Mucosa of gallbladder (tissue), 1 donor: Measurements from ENCODE around the gene NRP2. TPM values are rescaled to one million over a fixed set of nuclear protein-coding genes. Genes with fewer than 3 reads are reported as not detected.

Experiments
- DNase-seq: peaks from one replicate; pipeline ENCODE4 v3.0.0-alpha.2; 2020; ENCODE audit warnings: low spot score
- total RNA-seq: library from RNA; stranded (reverse); gene quantifications from one replicate; pipeline ENCODE4 v1.2.1, GENCODE V29; 2021
- donor health status: DM: no; HTN: no; CAD: no.

The NRP2 gene
- total RNA-seq, 1 donor from 2014 or later = 146 TPM

DNA sequence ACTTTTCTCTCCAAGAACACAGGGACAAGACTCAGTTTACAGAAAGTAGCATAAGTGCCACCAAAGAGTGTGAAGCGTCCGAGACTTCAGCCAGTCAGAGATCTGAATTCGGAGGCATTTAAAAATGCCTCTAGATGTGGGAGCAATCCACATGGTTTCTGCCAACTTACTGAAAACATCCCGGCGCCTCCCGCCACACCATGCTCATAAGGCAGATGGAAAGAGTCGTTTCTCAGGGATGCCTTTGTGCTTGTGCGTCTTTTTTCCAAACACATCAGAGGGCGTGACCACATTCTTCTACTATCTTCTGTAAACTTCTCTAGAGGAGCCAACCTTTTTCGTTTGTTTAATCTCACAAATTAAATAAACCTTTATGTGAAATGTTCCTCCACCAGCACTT, 88.7 kb downstream of the NRP2 start:
- peak; percentile 68 for DNase-seq

DNA sequence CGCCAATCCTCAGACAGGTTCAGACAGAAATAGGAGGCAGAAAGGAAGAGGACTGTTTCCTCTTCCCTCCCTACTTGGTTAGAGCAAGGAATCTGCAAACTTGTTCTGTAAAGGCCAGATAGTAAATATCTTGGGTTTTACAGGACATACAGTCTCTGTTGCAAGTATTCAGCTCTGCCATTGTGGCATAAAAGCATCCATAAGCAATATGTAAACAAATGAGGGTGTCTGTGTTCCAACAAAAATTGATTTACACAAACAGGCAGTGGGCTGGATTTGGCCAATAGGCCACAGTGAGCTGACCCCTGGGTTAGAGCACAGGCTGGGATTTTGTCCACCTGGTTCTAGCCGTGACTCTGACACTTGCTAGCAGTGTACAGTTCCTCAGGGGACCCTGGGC, 89.4 kb downstream of the NRP2 start:
- no peak for DNase-seq

GRCh38 chr2:205772983-205773382, 90.7 kb downstream of the NRP2 start:
- no peak for DNase-seq

DNA sequence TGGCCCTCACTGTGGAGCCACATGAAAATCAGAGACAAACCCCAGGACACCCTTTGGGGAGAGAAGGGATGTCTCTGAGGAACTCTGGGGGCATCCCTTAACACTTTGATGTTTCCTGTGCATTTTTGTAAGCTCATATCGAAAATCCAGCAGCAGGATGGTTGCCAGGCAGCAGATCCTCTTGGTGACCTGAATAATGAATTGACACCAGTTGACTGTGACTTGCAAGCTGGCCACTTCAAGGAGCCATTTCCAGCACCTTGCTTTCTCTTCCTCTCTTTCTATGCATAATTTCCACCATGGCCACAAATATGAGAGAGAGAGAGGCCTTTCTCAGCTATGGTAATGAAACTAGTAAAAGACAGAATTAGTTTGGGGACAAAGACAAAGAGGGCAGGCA, 91.7 kb downstream of the NRP2 start:
- no peak for DNase-seq

GRCh38 chr2:205775097-205775877, 93.0 kb downstream of the NRP2 start:
- DNase-seq = no peak

DNA sequence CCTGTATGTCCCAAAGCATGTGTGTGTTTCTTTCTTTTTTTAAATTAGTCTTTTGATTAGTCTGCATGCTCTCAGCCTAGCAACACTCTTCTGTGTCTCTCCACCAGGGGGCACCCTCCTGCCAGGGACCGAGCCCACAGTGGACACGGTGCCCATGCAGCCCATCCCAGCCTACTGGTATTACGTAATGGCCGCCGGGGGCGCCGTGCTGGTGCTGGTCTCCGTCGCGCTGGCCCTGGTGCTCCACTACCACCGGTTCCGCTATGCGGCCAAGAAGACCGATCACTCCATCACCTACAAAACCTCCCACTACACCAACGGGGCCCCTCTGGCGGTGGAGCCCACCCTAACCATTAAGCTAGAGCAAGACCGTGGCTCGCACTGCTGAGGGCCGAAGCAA, 93.8 kb downstream of the NRP2 start:
- DNase-seq = peak; percentile 62

DNA sequence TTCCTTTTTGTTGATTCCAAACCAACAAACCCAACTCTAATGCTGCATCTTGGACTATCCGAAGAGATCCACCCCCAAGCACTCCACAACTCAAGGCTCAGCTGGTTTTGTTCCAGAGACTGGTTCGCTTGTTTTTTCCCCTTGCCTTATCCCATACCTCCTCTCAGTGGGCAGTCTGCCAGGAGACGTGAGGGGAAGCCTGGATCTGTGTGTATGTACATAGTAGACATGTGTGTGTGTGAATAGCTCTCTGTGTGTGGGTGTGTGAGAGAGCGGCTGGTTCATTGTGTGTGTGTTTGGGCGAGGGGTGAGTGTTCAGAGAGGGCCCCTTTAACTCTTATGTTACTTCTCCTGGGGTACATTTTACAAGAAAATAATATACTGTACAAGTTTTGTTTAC, 94.4 kb downstream of the NRP2 start:
- no peak for DNase-seq

GRCh38 chr2:205778356-205778755, 96.1 kb downstream of the NRP2 start:
- DNase-seq = no peak

GRCh38 chr2:205780645-205781044, 98.3 kb downstream of the NRP2 start:
- DNase-seq = no peak

DNA sequence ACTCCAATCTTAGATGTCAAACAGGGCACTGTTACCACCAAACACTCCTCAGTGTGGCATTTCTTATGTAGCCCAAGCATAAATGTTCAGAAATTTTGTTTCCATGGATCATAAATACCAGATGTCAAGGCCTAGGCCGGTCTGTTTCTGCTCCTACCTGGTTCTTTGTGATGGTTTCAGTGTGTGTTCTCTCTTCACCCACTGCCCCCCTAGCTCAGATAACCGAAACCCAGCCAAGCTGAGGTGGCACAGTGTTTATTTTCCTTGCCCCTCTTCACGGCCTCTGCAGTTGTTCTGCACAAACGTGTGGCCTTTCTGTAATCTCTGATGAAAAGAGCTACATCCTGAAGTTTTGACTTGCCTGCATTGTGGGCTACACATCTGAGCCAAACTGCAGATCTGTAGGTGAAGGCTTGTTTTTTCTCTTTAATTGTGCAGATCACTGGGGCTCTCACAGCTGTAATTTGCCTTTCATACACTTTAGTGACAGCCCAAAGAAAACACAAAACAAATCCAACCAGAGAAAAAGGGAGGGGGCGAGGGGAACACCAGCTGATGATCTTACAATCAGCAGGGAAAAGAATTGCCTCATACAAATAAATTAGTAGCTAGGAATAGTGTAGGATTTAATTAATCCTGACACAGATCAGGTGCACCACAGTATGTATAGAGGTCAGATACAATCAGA, 99.1 kb downstream of the NRP2 start:
- no peak for DNase-seq

DNA sequence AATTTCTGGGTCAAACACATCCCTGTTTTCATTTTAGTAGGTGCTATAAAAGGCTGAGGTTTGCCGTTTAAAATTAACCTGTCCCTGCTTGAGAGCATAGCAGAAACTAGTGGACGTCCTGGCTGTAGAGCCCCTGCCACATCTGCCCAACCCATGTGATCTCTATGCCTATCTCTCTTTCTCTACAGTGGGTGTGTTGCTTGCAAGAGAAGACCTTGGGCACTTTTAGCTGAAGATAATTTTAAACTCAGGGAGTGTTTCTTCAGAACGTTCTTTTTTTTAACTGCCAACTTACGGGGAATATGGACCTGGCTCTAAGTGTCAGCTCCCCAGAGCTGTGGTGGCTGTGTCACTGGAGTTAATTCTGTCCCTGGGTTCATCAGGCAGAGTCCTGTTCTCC, 100.6 kb downstream of the NRP2 start:
- DNase-seq = no peak

GRCh38 chr2:205783872-205784499, 101.7 kb downstream of the NRP2 start:
- DNase-seq = no peak

DNA sequence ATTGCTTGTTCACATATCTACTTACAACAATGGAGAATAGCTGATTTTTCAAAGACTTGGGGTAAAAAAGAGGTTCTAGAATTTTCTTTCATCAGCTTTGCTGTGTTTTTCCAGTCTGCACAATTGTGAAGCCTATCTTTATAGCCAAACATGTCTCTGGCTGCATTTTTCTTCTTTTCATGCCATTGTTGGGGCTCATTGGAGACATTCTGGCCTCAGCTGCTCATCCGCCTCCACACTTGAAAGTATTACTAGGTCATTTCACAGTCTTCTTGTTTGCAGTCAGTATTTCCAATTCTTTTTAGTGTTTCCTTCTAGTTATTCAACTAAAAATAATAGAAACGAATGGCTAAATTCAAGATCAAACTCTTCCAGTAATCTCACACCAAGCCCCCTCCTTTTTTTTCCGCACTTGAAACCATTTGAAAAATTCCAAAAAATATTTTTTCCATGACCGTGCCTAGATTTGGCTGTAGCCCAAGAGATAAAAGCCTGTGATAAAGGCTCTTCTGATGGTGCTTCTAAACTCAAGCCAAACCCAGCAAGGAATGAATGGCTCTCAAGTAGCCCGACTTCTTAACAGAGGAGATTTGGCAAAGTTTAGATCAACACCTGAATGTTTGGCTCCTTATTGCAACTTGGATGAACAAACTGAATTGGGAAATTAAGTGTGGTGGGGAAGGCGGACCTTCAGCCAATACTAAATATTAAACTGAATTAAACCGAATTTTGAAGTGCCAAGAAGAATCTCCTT, 103.4 kb downstream of the NRP2 start:
- no peak for DNase-seq

DNA sequence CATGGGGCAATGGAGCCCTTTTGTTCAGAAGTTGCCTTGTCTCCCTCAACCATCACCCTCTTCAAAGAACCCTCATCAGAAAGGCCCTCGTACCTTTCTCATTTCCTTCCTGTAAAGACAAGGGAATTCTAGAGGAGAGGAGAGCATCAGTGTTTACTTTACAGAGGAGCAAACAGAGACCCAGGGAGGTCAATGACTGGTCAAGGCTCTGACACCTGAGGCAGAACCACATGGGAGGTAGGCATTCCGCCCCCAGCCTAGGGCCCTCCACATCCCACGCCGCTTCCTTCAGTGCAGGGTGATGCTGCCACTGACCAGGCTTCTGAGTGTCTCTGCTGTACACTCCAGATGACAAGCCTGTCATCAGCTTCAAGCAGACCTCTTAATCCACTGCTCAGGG, 104.7 kb downstream of the NRP2 start:
- DNase-seq = no peak

- no peak for DNase-seq
Observed at GRCh38 chr2:205787761-205788160, 105.5 kb downstream of the NRP2 start.

- no peak for DNase-seq
Observed at GRCh38 chr2:205789906-205790305, 107.6 kb downstream of the NRP2 start.

GRCh38 chr2:205792908-205793307, 110.6 kb downstream of the NRP2 start:
- no peak for DNase-seq

- DNase-seq = no peak
Observed at GRCh38 chr2:205796805-205797313, 114.6 kb downstream of the NRP2 start.

DNA sequence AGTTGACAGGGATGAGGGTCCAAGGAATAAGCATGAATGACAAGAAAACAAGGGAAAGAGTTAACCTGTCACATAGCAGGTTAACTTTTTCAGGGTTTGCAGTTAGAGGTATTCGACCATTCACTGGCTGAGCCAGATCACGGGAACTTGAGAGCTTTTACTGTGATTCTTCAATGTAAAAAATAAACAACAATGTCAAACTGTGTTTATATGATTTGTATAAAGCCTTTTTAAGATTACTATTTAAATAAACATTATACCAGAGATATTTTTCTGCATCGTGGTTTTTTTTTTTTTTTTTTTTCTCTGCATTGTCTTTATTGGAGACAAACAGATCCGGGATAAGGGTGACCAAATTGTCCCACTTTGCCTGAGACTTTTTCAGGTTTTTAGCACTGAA, 115.6 kb downstream of the NRP2 start:
- DNase-seq = no peak

DNA sequence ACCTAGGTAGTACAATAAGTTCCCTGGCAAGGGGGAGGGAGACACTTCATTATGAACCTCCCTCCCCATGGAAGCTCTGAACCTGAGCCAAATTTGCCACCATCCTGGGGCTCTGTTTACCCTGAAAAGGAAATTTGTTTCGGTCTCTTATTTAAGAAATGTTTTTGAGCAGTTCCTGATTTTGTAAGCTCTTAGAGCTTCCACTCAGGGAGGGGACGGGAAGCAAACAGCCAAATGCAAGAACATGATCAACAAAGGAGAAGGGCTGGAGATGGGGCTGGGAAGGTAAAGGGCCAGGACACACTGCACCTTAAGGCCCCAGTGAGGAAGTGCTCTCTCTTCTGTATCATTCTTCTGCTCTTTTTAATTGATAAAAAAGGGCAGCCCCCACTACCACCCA, 117.9 kb downstream of the NRP2 start:
- DNase-seq = no peak

- DNase-seq = peak; percentile 87
Observed at GRCh38 chr2:205800773-205801172, 118.5 kb downstream of the NRP2 start.

GRCh38 chr2:205802065-205802464, 119.8 kb downstream of the NRP2 start:
- DNase-seq = no peak
